ENCODE measurements around the gene AJUBA. TPM values are rescaled to one million over a fixed set of nuclear protein-coding genes. Genes with fewer than 3 reads are reported as not detected.

AJUBA gene
- total and polyA plus RNA-seq, 4 donors, result 7.2 to 34.2 (median 28.8) TPM

DNA sequence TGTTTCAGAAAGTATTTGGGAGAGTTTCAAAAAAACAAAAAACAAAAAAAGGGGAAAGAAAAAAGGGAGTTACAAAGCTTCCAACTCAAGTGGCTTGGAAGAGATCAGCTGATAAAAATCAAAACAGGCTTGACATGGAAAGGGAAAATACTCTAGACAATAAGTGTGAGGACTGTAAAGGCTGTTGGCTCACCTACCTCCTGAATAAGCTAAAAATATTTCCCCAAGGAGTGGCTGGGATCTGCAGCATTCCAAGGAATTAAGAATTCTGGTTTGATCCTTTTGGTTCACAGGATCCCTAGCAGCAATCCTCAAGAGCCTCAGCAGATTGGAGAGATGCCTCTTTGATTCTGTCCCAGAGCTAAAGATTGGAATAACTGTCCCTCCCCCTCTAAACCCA lies 11.2 kb upstream of the AJUBA start:
- no peaks in the 10 kb centered on the region for H3K9me3 ChIP-seq (ENCODE audit: control insufficient read depth in 4 of 4, insufficient read depth in 3 of 4, low read length in 3 of 4)
- H3K27ac ChIP-seq (ENCODE audit: low read depth in 1 of 2, low read length in 1 of 2), result no peak overlapping the region
- H3K4me1 ChIP-seq (ENCODE audit: control insufficient read depth in 5 of 5, insufficient read depth in 5 of 5, low read length in 5 of 5), result peaks cover 0 to 8% (median 4%) of the 10 kb centered on the region in 5 donors
- DNase-seq (no peak), ATAC-seq (ENCODE audit: insufficient read depth, low FRiP score) (no peak)
- H3K27me3 ChIP-seq (ENCODE audit: control insufficient read depth in 3 of 3, insufficient read depth in 3 of 3, low read length in 2 of 3), result no peaks in the 10 kb centered on the region
- no peak overlapping the region for H3K9ac ChIP-seq (ENCODE audit: insufficient read depth in 1 of 2, low read length in 2 of 2)
- peaks cover 0 to 8% (median 4%) of the 10 kb centered on the region in 4 donors for H3K36me3 ChIP-seq (ENCODE audit: control insufficient read depth in 4 of 4, insufficient read depth in 4 of 4, low read length in 4 of 4)
- no peak for TF ChIP-seq CTCF (IDR thresholded peaks at IDR 0.05; ENCODE audit: control extremely low read depth, extremely low read depth)
- no peak overlapping the region for H3K4me3 ChIP-seq

- H3K36me3 ChIP-seq (ENCODE audit: control insufficient read depth in 4 of 4, insufficient read depth in 4 of 4, low read length in 4 of 4), result peaks cover 0 to 14% (median 4%) of the 10 kb centered on the region in 4 donors
- no peak overlapping the region for H3K4me3 ChIP-seq
- no peaks in the 10 kb centered on the region for H3K9me3 ChIP-seq (ENCODE audit: control insufficient read depth in 4 of 4, insufficient read depth in 3 of 4, low read length in 3 of 4)
- ATAC-seq (ENCODE audit: insufficient read depth, low FRiP score) (no peak), DNase-seq (no peak)
- H3K9ac ChIP-seq (ENCODE audit: insufficient read depth in 1 of 2, low read length in 2 of 2), result no peak overlapping the region
- H3K27ac ChIP-seq (ENCODE audit: low read depth in 1 of 2, low read length in 1 of 2), result no peak overlapping the region
- 90 to 93% methylated on average over 8 of the region's 8 CpGs for WGBS, 2 donors
- no peaks in the 10 kb centered on the region for H3K27me3 ChIP-seq (ENCODE audit: control insufficient read depth in 3 of 3, insufficient read depth in 3 of 3, low read length in 2 of 3)
- no peak for TF ChIP-seq CTCF (IDR thresholded peaks at IDR 0.05; ENCODE audit: control extremely low read depth, extremely low read depth)
- H3K4me1 ChIP-seq (ENCODE audit: control insufficient read depth in 5 of 5, insufficient read depth in 5 of 5, low read length in 5 of 5), result peaks cover 0 to 6% (median 4%) of the 10 kb centered on the region in 5 donors
Measured at GRCh38 chr14:22991852-22992251, 9.5 kb upstream of the AJUBA start.

DNA sequence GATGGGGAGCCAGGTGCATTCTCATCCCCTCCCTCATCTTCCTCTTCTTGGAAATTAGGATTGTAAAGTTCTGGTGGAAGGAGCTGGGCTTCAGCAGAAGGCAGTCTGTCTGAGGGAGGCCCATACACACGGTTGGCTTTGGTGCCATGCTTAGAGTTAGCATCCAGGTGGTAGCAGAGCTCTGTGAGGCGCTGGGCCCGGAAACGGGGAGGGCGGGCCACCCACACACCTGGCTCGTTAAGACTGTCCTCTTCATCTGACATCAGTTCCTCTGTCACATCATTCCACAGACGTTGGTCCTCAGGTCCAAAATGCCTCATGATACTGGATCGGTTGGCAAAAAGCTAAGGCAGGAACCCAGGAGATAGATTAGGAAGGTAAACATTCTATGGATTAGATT lies 4.9 kb upstream of the AJUBA start:
- TF ChIP-seq CTCF (IDR thresholded peaks at IDR 0.05; ENCODE audit: control extremely low read depth, extremely low read depth), result no peak
- Histone ChIP-seq H3K36me3 (ENCODE audit: control insufficient read depth in 4 of 4, insufficient read depth in 4 of 4, low read length in 4 of 4) (peaks cover 0 to 17% (median 4%) of the 10 kb centered on the region in 4 donors), H3K4me1 (ENCODE audit: control insufficient read depth in 5 of 5, insufficient read depth in 5 of 5, low read length in 5 of 5) (peaks cover 0 to 8% (median under 1%) of the 10 kb centered on the region in 5 donors), H3K27ac (ENCODE audit: low read depth in 1 of 2, low read length in 1 of 2) (no peak overlapping the region), H3K9me3 (ENCODE audit: control insufficient read depth in 4 of 4, insufficient read depth in 3 of 4, low read length in 3 of 4) (no peaks in the 10 kb centered on the region), H3K4me3 (no peak overlapping the region), H3K9ac (ENCODE audit: insufficient read depth in 1 of 2, low read length in 2 of 2) (no peak overlapping the region), H3K27me3 (ENCODE audit: control insufficient read depth in 3 of 3, insufficient read depth in 3 of 3, low read length in 2 of 3) (no peaks in the 10 kb centered on the region)
- DNase-seq (no peak), ATAC-seq (ENCODE audit: insufficient read depth, low FRiP score) (no peak)
- WGBS, 2 donors, result 87 to 91% methylated on average over 8 of the region's 8 CpGs

DNA sequence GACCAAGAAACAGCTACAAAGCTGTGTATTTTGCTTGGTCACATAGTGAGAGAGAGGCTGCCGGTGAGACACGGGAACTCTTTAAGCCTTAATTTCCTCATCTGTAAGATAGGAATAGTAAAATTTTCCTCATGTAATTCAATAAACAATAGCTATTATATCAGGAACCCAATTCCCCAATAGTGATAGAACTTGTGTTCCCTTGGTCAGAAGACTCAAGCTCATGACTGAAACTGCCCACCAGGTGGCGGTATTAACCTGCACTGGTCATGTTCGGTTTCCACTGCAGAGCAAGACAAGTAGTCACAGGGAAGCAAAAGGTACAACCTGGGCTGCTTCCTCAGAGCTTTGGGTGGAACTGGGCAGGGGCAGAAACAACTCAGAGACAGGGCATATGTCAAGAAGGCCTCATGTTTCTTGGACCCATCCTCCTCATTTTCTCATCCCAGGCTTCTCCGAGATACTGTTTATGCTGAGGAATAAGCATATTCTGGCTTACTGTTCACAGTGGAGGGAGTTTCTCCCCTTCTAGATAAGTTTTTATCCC lies 4.2 kb upstream of the AJUBA start:
- 25 to 33% methylated on average over 5 of the region's 5 CpGs for WGBS, 2 donors

More for the DNA sequence above, 4.2 kb upstream of the AJUBA start:
- no peak overlapping the region for H3K27ac ChIP-seq (ENCODE audit: low read depth in 1 of 2, low read length in 1 of 2)
- H3K4me1 ChIP-seq (ENCODE audit: control insufficient read depth in 5 of 5, insufficient read depth in 5 of 5, low read length in 5 of 5), result peaks cover 0 to 8% (median 3%) of the 10 kb centered on the region in 5 donors
- H3K4me3 ChIP-seq, result no peak overlapping the region
- peaks cover 0 to 17% (median 4%) of the 10 kb centered on the region in 4 donors for H3K36me3 ChIP-seq (ENCODE audit: control insufficient read depth in 4 of 4, insufficient read depth in 4 of 4, low read length in 4 of 4)
- H3K9me3 ChIP-seq (ENCODE audit: control insufficient read depth in 4 of 4, insufficient read depth in 3 of 4, low read length in 3 of 4), result no peaks in the 10 kb centered on the region
- ATAC-seq (ENCODE audit: insufficient read depth, low FRiP score) (no peak), DNase-seq (peak; percentile 88 to 93 (median 89))
- no peak overlapping the region for H3K9ac ChIP-seq (ENCODE audit: insufficient read depth in 1 of 2, low read length in 2 of 2)
- peak; percentile 87 for TF ChIP-seq CTCF (IDR thresholded peaks at IDR 0.05; ENCODE audit: control extremely low read depth, extremely low read depth)
- H3K27me3 ChIP-seq (ENCODE audit: control insufficient read depth in 3 of 3, insufficient read depth in 3 of 3, low read length in 2 of 3), result no peaks in the 10 kb centered on the region

Measured in lung (tissue), 12 donors.